GM18505 (cell line): ENCODE results near the gene DNAH3.

ENCODE experiments used
- ATAC-seq: cut with Tn5 transposase; IDR thresholded peaks from one replicate; pipeline ENCODE4 v1.9.1; 2021; ENCODE audit not compliant: unreplicated experiment
- POLR2A ChIP-seq: IDR thresholded peaks from 4 replicates; pipeline ENCODE4 v1.6.1; 2011; ENCODE audit warnings: borderline replicate concordance; ENCODE audit not compliant: insufficient read depth, insufficient read length; ENCODE audit errors: extremely low read depth

Gene DNAH3

DNA sequence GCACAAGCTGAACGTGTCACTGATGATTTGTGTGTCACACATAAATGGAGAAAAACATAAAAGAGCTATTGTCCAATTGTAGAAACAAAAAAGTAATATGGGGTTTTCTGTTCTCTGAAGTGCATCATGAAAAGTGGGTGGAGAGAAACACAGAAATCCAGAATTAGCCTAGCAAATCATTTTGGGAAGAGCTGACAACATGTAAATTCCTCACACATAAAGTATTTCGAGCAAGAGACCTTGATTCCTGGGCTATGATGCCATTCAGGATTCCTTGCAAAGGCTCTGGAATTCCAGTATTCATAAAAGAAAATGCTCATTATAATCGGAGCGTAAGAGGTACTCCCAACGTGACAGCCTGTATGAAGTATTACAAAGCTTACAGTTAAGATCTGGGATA, 251.6 kb downstream of the DNAH3 start:
- TF ChIP-seq POLR2A, result no peak
- ATAC-seq, result no peak

DNA sequence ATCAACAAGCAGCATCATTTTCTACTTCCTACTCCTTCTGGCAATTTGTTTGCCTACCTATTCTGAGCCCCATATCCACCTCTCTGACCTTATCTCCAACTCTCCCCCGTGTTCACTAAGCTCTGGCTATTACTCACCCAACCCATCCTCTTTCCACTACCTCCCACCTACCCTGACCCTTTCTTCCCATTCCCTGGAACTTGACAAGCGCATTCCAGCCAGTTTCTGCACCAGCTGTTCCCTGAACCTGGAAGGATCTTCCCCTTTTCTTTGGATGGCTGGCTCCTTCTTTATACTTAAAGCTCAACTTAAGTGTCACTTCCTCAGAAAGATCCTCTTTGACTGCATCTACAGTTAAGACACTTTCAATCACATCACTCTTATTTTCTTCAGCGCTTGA, 252.7 kb downstream of the DNAH3 start:
- TF ChIP-seq POLR2A, result no peak

DNA sequence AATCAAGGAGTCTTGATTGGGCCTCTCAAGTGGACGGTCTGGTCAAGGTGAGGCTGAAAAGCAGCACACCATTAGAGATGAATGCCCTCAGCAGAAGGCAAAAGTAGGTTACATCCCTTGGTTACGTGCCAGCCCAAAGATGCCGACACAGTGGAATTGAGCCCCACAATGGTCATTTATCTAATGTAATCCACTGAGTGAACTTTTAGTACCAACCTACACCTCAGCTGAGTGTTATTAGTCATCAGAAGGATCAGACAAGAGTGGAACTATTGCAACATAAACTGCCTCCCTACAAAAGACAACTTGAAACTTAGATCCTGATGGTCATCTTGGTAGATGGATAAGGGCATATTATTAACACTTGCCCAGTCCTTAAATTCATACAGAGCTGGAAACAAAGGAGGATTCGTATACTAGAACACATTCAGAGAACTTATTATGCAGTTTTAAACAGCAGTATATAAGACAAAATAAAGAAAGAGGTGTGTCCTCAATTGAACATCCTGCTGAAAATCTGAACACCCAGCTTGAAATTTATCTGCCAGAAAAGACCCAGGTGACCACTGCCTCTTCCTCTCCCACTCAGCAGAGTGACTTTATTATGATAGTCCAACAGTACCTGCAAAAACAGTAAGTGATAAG, 253.3 kb downstream of the DNAH3 start:
- no peak for TF ChIP-seq POLR2A
- no peak for ATAC-seq

More for the DNA sequence above, 252.7 kb downstream of the DNAH3 start:
- no peak for ATAC-seq

DNA sequence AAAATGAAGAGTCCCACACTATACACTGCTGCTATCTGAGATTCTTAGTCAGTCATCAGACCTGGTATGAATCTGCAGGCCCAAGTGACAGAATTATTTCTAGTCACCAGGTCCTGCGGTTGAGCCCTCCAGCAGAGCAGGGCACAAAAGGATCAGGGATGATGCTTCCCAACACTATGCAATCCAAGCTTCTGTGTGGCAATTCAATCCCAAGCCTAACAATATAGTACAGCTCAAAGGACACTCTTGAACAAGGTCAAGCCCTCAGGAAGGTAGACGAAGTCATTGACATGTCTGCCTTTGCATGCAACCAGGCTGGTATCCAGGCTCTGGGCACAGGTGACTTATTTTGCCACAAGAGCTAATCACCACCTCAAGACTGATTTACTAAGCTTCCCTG, 256.3 kb downstream of the DNAH3 start:
- ATAC-seq, result no peak

DNA sequence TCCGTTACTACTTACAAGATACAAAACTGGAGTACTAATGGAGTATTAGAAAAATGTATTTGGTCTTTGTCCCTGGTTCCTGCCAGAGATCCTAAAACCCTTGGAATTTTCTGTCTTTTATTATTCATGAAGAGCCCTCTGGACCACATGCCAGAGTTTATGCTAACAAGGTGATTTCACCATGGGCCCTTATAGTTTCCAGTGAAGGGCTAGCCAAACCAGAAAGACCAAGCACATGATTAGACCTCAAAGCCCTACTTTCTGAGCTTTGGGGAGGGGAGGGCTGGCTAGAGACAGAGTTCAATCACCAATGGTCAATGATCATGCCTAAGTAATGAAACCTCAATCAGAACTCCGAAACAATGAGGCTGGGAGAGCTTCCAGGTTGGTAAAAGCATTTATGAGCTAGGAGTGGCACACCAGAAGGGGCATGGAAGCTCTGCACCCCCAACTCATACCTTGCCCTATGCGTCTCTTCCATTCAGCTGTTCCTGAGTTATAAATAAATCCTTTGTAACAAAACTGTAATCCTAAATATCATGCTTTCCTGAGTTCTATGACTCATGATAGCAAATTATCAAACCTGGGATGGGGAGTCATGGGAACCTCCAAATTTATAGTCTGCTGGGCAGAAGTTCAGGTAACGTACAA, 260.9 kb downstream of the DNAH3 start:
- ATAC-seq, result no peak
- TF ChIP-seq POLR2A, result no peak

More for the DNA sequence above, 256.3 kb downstream of the DNAH3 start:
- TF ChIP-seq POLR2A, result no peak

DNA sequence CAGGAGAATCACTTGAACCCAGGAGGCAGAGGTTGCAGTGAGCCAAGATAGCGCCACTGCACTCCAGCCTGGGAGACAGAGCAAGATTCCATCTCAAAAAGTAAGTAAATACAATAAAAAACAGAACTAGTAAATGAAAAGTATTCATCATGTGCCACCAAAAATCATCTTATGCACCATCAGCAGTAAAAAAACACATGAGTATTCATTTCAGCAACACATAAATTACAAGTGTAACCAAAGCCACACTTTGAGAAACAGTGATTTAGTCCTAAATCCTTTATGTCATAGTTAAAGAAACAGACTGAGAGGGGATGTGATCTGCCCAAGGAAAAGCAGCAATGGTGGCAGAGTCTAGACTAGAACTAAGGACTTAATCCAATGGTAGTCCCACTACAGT, 263.4 kb downstream of the DNAH3 start:
- no peak for TF ChIP-seq POLR2A
- no peak for ATAC-seq

DNA sequence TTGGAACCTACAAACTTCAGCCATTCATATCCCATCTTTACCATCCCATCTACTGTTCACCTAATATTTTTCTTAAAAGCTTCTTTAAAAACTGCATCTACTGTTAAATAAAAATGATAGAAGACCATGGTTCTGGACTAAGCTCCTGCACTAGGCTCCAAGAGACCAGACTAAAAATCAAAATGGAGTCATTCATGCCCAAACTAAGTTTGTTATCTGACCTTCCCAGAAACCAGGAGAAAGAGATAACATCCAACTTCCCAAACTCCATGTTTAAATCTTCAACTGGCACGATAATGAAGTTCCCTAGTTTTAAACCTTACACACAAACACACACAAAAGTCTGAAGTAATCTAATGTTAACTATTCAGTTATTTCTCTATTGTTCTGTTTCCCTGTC, 264.3 kb downstream of the DNAH3 start:
- TF ChIP-seq POLR2A, result no peak

DNA sequence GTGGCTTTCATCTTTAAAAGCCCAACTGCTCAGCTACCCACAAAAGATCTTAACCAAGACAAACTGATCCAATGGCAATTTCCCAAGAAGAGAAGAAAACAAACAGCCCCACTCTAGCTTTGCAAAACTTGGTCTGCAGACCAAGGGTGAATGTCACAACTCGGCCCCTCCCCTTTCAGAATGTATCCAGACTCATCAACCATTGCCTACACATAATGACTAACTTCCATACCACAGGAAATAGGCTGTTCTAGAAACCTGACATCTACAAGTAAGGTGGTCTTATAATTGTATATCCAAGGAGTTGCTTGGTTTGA, 266.4 kb downstream of the DNAH3 start:
- no peak for TF ChIP-seq POLR2A
- ATAC-seq, result no peak

More for the DNA sequence above, 264.3 kb downstream of the DNAH3 start:
- no peak for ATAC-seq

DNA sequence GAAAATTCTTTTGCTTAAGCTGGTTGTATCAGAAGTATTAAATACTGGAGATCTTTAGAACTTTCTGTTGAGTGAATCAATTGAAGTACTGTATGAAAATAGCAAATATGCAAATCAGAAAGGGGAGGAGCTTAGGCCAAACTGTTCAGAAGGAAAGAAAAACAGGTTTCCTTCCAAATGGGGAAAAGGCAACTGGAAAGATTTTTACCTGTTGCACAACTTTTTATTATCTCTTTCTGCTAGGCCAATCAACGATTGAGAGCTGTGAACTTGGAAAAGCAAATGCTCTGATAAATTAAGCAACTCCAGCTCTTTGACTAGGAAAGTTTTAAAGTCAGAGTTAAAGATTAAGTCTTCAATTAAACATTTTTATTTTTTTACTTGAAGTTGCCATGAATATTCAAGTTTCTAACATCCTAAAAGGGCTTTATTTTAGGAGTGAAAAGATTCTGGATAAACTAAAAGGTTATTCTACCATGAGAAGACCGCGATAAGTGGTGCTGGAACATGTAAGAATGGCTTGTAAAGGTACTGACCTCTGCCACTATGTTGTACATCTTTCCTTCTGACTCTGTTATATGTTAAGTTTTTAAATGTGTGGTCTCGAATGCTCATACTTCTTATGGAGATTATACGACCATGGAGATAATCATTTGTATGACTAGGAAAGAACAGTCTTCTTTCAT, 266.9 kb downstream of the DNAH3 start:
- no peak for ATAC-seq
- no peak for TF ChIP-seq POLR2A
